CD4-positive, alpha-beta T cell treated with Interleukin-4 for 4 hours (primary cell): ENCODE results near the gene MLIP.

Experiments
- DNase-seq: peaks from one replicate; pipeline ENCODE4 v3.0.0-alpha.2; 2020

The MLIP gene

DNA sequence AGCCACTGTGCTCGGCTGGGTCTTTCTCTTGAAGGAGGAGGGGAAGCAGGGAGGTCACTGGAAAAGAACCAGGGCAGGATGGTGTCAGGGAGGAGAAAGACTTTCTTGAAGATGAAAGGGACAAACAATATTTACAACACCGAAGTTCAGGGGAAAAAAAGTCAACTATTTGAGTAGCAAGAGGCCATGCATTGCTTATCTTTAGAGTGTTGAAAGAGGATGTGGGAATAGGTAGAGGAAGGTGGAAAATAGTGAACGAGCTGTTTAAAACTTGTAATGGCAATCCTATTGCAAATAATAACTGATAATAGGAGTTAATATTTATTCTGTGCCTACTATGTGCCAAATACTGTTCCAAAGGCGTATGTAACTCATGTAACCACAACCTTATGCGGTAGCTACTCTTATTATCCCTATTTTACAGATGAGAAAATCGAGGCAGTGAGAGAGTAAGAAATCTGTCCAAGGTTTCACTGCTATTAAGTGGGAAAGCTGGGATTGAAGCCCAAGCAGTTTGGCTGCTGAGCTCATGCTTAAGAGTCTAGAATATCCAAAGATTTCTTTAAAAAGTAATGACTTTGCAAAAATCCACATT lies 12.7 kb upstream of the MLIP start:
- no peak for DNase-seq

DNA sequence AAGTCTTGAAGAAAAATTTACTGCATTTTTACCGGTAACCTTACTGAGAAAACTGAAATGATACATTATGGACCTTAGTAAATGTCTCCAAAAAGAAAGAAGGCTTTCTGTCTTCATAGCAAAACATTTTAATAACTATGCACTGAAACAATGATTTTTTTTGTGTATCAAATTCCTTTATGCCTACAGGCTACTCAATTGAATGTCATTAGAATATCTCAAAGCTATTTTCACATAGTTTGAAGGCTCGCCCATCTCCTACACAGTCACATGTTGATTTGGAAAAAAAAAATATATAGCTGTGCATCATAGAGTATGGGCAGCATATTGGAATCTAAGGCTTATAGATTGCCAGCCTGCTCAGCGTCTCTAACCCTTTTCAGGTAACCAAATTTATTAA lies 12.0 kb upstream of the MLIP start:
- no peak for DNase-seq

DNA sequence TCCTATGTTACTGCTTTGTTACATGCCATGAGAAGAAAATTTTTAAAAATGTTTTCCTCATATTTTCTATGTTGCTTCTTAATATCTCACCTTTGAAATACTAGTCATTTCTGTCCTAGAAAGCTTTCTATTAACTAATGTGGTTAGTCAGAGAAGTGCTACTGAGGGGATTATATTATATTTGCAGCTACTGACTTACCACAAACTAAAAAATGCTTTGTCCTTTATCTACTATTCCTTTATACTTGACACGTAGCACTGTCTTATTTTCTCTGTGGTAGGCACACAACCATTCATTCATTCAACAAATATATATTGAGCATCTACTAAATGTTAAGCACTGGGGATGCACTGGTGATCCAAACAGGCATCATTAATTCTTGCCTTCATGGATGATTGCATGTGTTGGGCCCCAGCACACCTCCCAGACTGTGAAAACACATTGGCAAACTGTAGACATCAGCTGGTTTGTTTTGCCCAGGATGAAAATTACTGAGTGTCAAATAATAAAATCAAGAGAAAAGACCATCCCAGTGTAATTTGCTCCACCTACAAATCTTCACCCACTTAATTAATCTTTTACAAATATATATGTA lies 10.7 kb upstream of the MLIP start:
- DNase-seq: no peak

DNA sequence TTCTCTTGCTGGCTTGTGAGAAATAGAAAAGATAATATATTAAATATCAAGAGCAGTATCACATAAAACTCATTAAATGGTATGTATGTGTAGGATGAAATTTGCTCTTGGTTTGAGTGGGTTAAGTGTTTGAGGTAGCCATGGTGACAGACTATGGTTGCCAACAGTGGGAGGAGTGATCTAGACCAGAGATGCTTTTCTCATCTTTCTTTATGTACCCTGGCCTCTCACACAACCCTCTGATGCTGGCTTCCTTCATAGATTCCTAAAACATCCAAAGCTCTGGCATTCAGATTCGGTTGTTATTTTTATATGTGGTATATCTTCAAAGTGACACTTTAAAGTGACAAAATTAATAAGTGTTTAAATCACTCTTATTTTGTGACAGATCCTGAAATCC lies 9.0 kb upstream of the MLIP start:
- no peak for DNase-seq

DNA sequence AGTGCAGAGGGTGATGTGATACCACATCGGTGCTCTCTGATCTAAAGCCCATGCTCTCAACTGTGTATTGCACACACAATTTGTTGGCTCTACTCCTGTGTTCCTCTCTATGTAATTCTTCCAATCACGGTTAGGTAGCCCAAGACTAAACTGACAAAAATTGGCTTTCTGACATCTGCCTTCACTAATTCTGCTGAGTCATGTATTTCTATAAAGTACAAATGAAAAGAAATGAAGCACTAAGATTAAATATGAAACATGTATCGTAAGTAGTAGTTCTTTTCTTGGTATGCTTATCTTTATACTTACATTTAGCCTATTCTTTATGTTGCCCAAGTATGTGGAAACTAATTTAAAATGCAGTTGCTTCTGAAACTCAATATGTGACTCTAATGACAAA lies 7.7 kb upstream of the MLIP start:
- DNase-seq: no peak

DNA sequence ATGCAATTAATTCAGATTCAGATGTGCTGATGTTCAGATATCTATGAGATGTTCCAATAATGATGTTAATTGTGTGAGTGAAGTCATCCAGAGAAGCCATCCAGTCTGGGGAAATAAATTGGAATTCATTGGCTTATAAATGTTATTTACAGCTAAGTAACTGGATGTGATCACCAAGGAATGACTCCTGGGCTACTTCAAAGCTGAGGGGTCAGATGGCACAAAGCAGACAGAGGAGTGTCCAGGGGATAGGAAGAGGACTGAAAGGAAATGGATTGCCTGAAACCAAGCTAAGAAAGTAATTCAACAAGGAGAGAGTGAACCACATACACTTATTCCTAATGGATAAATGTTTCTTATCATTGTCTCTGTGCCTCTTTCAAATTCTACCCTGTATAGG lies 4.5 kb upstream of the MLIP start:
- no peak for DNase-seq

DNA sequence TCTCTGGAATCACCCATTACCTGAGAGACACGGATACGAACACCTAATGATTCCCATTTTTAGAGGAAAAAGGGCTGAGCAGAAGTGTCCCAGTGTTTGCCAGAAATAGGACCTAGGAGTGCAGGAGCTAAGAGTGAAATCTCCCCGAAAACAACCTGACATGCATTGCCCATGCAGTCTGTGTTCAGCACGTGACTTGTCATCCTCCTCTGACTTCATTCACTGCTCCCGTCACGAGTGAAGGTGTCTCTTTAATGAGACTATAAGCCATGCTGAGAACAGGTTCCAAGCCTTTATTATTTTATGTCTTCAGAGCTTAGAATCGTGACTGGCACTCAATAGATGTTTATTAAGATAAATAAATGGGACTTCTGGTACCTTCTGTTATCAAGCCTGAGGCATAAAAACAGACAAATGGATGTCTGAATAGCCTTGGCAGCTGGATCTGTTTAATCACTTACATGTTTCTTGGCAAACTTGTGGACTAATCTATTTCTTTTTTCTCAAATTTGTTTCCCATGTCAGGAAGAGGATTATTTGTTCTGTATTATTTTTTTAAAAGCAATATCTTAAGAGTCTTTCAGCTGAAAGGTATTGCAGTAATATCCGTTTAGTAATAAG lies 3.7 kb upstream of the MLIP start:
- no peak for DNase-seq

DNA sequence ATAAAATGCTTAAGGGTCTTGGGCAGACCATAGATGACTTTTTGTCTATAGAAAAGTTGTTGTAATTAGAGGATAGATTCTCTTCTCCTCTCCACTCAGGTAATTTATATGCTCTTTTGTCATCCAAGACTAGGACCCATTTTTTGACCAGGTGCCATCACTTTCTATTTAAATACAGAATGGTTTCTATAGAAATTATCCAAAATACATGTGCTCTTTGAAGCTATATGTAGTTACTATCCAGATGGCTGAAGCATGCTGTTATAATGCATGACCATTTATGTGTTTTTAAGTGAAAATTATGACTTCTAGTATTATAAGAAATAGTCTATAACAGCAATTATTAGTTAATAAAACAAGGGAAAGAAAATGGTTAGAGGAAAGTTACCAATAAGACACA lies 3.0 kb upstream of the MLIP start:
- DNase-seq: no peak

DNA sequence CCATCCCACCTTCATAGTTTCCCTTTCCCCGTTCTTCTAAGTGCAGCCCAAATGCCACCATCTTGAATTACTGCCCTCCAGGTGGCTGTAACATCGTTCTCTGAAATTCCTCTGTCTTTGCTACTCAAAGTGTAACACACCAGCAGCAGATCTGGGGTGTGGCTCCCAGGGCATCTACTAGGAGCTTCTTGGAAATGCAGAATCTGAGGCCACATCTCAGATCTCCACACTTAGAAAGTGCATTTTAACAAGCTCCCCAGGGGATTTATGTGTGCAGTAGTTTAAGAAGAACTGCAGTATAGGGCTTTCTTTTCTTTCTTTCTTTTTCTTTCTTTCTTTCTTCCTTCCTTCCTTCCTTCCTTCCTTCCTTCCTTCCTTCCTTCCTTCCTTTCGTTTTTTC lies 1.7 kb upstream of the MLIP start:
- no peak for DNase-seq

DNA sequence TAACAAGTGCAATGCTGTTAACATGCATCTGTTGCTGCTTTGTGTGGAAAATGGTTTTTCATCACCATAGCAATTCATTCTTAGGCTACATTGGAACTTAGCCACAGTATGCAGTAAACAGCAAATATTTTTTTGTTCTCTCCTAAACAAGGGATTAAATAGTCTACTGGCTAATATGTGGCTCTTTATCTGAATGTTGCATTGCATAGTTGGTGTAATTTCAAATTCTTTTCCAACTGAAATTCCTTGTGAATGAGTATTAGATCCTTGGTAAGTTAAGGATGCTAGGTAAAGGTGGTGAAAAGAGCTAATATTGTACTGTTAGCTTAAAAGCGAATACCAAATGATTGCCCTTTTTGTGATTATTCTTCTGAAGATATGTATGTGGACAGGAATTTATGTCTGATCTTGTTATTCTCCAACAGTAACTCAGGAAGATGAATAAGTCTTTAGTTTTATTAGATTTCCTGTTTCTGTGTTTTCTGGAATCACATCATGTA lies 958 bp downstream of the MLIP start:
- DNase-seq: no peak

DNA sequence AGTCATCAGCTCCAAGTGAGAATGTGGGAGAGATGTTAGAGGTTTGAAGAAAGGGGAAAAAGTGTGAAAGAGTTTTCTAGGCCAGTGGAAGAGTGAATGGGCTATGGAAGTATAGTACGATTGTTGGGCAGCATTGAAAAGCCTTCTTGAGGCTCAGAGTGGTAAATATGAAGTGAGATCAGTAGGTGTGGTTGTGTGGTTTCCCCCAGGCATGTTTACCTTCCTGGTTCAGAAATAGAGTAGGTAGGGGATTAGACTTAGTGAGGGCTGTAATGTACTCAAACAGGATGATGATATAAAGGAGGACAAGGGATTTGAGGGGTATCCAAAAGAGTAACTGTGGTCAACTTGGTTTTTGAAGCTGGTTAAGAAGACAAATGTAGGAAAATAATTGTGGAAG lies 3.7 kb downstream of the MLIP start:
- DNase-seq: no peak

DNA sequence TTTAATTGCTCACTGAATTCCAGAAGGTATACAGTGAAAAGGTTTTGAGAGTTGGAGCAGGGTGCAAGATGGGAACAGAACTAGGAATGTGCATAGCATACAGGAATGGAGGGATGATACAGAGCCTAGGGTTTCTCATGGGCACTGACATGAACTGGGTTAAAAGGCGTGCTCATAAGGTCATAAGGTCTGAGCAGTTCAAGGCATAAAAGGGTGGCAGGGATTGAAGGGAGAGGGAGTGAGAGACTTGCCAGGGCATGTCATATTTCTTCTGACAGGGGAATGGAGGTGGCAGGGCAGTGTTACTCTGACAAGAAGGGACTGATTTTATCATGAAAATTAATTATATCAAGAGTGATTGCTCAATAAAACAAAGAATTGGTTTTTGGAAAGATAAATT lies 4.7 kb downstream of the MLIP start:
- no peak for DNase-seq

DNA sequence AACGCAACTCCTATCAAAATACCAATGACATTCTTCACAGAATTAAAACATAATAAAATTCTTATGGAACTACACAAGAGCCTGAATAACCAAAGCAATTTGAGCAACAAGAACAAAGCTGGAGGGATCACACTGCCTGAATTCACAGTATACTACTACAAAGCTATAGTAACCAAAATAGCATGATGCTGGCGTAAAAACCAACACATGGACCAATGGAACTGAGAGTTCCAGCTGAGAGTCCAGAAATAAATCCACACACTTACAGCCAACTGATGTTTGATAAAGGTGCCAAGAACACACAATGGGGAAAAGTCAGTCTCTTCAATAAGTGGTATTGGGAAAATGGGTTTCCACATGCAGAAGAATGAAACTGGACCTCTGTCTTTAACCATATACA lies 6.9 kb downstream of the MLIP start:
- DNase-seq: no peak

DNA sequence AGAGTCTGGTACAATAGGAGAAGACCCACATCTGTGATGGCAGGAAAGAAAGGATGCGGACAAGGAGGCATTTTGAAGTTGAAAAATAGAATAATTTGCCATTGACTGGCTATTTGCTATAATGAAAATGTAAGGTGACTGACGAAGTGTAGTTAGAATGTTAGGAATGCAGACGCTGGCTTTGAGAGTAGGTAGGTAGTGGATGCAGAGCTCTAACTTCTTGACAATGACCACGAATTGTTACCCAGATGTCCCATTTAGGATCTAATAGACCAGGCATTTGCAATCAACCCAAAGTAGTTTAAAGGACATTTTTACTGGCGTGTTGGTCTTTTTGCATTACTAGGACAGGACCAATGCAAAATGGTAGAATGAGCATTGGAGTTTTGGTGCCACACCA lies 14.2 kb downstream of the MLIP start:
- DNase-seq: no peak

DNA sequence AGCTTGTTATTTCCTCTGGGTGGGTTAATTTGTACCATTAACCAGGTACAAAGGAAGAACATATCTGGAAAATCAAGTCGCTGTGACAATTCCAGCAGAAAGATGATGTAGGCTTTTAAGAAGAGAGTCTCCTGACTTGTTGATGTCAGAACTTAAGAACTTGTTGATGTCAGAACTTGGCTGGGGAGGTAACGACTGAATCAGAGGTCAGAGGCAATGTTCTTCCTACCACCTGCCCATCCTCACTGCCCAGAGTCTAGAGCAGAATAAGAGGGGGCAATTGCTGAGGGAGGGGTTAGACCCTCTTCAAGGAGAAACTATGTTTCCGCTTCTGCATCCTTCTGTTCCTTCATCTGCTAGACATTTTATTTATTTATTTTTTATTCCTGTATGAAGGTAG lies 18.9 kb downstream of the MLIP start:
- DNase-seq: no peak

DNA sequence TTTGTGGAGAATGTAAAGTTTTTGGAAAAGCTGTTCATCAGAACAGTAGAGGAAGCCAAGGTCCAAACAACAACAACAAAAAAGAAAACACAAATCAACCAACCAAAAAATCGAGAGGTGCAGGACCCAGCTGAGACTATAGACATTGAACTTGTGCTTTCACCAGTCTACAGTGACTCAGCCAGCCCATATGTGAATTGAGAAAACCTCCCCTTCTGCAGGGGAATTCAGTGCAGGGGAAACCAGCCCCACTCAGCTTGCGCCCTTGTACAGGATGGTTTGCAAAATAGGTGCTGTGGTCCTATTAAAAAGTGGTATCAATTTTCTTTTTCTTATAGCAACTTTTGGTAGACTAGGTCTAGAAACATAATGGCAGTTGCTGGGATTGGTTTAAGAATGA lies 21.3 kb downstream of the MLIP start:
- DNase-seq: no peak

DNA sequence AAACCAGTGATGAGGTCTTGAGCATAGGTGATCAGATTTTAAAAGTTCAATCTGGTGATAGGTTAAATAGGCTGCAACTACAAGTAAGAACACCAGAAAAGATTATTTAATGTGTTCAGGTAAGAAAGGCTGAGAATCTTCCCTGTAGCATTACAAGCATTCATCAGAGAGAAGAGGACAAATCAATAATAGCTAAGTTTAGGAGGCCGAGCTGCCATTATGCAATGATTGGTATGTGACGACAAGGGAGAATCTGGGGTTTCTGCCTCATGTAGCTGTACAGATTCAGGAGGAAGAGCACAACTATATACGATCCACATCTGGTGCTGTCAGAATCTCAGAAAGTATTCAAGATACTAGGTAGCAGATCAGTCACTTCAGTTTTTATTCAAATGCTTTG lies 21.9 kb downstream of the MLIP start:
- no peak for DNase-seq

DNA sequence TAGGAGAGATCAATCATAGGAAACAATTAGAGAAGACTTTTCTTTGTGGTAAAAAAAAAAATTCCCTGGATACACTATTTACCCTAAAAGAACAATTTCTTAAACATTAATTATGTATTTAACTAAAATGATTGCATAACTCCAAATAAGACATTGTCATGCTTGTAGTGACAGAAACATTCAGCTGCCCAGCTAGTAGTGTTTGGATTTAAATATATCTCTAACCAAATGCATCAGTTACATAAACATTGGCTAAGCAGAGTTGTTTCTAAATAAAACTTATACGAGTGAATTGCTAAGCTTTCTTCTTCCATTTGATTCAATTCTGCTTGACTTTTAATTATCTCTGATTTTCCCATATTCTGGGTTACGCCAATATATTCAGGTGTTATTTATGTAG lies 23.7 kb downstream of the MLIP start:
- DNase-seq: no peak

DNA sequence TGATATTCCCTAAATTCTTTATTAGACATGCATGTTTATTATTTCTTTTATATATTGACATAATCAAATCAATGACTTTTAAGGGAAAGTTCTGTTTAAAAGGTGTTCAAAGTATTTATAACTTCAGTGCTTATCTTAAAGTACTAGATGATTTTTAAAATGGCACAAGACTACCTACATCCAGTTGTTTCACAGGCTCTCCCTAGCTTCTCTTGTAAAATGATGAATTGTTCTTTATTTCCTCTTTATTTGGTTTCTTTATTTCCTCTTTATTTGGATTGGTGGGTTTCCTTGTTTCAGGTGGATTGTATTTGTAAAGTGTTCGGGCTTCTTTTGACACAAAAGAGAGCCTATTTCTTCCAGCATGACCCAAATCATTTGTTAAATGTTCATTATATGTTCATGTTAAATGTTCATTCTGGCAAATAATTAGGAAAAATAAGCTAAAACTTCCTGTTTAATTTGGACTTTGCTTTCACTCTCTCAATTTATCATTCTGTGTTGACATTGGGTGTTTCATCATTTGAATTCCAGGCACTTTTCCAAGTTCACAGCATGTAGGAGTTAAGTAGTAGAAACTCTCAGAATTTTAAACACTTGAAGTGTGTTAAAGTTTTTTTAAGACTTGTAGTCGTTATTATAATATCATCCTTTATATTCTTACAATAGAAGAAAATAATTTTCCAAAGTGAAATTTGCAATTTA lies 24.6 kb downstream of the MLIP start:
- DNase-seq: no peak

DNA sequence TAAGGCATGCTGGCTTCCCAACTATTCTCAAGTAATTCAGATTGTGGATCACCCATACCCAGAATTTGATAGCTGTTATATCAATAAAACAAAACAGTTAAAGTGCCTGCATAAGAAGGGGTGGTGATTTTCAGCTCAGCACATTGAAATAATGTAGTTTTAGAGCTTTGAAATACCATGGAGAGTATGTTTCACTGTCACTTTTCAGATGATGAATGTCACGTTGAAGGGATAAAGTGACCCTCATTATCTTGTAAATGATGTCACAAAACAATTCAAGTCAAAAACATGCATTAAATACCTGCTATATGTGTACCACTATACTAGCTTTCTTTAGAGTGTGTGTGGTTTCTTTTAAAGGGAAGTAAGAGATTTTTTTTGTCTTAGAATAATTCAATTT lies 27.6 kb downstream of the MLIP start:
- no peak for DNase-seq

DNA sequence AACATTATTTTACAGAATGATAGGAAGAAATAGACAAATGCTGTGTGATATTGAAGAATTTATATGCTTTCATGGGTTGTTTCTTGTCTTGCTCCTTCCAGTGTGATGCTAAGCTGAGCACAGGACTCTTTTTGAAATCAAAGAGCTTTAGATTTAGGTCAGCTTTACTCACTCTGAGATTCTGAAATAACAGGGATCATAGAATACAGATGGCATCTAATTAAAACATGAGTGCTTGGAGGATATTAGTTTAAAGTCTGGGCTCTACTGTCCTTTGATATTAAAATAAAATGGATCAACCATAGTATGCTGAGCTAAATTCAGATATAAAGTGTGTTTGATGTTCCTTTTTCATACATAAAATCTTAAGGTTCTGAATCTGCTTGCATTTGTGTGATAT lies 29.6 kb downstream of the MLIP start:
- no peak for DNase-seq

DNA sequence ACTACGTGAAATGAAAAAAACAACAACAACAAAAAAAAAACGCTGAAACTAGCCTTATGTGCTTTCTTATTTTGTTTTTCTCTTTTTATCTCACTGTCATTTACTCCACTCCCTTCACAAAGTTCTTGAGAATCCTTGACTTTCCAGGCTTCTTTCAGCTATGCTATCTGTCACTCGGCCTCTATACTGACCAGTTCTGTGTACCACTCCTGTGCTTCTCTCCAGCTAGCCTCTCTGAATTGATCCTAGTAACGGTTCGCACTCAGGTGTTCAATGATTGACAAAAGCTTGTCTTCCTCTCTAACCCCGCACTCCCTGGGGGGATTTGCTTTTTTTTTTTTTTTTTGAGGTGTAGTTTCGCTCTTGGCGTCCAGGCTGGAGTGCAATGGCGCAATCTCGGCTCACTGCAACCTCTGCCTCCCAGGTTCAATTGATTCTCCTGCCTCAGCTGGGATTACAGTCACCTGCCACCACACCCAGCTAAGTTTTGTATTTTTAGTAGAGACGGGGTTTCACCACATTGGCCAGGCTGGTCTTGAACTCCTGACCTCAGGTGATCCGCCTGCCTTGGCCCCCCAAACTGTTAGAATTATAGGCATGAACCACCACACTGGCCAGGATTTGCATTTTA lies 31.8 kb downstream of the MLIP start:
- DNase-seq: no peak

DNA sequence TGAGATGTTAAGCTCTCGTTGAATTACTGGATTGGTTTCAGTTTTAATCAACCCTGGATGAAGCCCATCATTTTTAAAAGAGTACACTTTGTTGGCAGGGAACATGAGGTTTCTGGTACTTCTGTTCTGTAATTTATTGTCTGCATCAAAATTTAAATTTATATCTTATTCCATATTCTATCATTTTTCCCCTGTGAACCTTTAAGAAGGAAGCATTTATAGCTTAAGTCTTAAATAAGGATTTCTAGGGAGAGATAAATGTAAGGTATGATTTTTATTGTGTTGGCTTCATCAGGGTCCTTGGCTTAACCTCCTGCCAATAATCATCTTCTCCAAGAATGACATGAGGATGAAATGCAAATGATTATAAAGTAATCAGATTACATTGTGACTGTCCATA lies 40.6 kb downstream of the MLIP start:
- DNase-seq: no peak
